GM18505 (cell line): ENCODE data around the gene OAS2.

Experiments used
- ATAC-seq: cut with Tn5 transposase; IDR thresholded peaks from one replicate; pipeline ENCODE4 v1.9.1; 2021; ENCODE audit not compliant: unreplicated experiment
- POLR2A ChIP-seq: IDR thresholded peaks from 4 replicates; pipeline ENCODE4 v1.6.1; 2011; ENCODE audit warnings: borderline replicate concordance; ENCODE audit not compliant: insufficient read depth, insufficient read length; ENCODE audit errors: extremely low read depth

The OAS2 gene, protein sequence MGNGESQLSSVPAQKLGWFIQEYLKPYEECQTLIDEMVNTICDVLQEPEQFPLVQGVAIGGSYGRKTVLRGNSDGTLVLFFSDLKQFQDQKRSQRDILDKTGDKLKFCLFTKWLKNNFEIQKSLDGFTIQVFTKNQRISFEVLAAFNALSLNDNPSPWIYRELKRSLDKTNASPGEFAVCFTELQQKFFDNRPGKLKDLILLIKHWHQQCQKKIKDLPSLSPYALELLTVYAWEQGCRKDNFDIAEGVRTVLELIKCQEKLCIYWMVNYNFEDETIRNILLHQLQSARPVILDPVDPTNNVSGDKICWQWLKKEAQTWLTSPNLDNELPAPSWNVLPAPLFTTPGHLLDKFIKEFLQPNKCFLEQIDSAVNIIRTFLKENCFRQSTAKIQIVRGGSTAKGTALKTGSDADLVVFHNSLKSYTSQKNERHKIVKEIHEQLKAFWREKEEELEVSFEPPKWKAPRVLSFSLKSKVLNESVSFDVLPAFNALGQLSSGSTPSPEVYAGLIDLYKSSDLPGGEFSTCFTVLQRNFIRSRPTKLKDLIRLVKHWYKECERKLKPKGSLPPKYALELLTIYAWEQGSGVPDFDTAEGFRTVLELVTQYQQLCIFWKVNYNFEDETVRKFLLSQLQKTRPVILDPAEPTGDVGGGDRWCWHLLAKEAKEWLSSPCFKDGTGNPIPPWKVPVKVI

DNA sequence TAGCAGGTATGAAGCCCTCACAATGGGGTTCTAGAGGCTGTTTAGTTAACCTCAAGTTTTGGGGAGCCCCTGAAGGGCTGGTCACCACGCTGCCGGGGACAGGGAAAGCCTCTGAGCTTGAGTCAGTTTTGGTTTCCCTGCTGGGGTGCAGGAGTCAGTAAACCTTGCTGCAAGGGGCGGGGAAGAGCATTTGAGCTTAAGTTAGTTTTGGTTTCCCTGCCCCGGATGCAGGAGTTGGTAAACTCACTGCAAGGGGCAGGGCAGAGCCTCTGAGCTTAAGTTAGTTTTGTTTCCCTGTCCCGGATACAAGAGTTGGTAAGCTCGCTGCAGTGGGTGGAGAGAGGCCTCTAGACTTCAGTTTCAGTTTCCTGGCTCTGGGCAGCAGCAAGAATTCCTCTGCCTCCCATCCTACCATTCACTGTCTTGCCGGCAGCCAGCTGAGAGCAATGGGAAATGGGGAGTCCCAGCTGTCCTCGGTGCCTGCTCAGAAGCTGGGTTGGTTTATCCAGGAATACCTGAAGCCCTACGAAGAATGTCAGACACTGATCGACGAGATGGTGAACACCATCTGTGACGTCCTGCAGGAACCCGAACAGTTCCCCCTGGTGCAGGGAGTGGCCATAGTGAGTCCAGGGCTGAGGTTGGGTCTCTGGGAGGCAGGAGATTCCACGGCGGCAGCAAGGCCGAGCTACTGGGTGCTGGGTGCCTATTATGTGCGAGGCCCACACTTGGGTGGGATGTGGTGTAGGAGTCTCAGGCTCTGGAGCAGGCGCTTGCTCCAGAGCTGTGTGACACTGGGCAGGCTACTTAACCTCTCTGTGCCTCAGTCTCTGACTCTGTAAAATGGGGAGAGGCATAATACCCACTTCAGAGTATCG is at the start of gene OAS2:
Gene OAS2 (plus strand): TSS at position 357 of the 878 bp plus-strand sequence. CDS start 90 bp downstream, at position 447.
- ATAC-seq = peak; percentile 81
- peak; percentile 88 for TF ChIP-seq POLR2A

DNA sequence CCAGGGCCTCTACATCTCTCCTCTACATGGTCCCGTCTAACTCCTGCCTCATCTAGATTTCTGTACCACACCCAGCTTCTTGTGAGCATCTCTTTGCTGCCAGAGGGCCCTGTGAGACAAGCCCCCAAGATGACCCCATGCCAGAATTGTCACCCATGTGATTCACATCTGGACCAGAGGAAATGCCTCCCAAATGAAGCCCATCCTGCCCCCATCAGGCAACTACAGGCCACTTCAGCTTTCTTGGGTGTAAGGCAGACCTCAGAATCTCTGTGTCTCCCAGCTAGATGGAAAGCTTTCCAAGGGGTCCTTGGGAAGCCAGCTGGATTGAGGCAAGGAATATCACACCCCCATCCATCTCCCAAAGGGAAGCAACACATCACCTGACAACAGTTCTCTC is 49.3 kb upstream of the OAS2 start:
- no peak for TF ChIP-seq POLR2A
- ATAC-seq = no peak

DNA sequence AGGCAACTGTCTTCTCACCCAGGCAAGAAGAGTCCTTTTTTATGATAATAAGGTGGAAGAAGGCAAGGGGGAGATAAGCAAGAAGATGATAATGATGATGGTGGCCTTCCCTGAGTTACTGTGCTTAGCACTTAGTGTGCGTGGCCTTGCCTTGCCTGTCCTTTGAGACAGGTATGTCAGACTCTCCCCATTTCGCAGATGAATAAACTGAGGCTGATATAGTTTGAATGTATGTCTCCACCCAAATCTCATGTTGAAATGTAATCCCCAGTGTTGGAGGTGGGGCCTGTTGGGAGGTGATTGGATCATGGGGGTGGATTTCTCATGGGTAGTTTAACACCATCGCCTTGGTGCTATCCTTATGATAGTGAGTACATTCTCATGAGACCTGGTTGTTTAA is 48.6 kb upstream of the OAS2 start:
- no peak for TF ChIP-seq POLR2A
- ATAC-seq = no peak

DNA sequence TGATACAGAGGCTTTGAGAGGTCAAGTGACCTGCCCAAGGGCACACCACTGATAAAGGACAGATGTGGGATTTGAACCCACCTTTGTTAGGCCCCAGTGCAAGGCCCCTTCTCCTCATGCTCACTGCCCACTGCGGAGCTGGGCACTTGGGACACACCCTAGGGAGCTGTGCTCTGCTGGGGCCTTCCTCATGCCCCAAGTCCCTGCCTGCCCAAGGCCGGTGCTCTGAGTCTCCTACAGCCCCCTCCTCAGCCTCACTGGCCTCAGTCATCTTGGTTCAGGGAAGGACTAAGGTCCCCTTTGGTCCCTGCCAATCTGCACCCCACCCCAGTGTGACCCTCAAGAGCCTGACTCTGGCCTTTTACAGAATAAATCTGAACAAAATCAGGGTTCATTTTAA is 48.0 kb upstream of the OAS2 start:
- TF ChIP-seq POLR2A = no peak
- ATAC-seq = no peak

DNA sequence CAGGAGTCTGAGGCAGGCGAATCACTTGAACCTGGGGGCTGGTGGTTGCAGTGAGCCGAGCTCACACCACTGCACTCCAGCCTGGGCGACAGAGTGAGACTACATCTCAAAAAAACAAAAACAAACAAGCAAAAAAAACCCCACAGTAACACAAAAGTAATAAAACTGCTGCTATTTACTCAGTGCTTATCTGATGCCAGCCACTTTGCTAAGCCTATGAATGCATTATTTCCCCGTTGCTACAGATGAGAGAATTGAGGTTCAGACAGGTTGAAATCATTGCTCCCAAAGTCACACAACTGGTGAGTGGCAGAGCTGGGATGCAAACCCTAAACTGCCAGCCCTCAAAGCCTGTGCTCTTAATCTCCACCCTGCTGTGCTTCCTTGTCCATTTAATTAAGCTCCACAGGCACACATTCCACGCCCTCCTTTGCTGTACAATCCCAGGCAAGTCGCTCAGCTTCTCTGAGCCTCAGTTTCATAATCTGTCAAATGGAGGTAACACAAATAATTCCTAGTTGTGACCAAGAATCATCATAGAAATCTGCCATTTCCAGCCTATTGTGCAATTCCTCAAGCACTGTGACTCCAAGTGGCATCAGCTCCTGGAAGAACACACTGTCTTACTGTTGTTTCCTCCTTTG is 45.7 kb upstream of the OAS2 start:
- no peak for TF ChIP-seq POLR2A
- ATAC-seq = no peak

DNA sequence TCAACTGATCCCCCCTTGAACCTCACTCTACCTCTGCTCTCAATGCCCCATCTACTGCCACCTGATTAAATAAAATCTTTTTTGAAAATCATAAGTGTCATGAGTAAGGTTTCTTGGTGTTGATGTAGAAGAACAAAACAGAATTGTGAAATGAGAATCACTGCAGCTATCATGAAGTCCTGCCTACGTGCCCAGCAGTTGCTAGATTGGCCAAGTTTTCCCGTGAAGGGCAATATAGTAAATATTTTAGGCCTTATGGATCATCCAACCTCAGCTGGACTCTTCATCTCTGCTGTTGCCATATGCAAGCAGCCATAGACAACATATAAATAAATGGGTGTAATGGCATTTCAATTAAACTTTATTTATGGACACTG is 45.2 kb upstream of the OAS2 start:
- no peak for ATAC-seq
- no peak for TF ChIP-seq POLR2A

DNA sequence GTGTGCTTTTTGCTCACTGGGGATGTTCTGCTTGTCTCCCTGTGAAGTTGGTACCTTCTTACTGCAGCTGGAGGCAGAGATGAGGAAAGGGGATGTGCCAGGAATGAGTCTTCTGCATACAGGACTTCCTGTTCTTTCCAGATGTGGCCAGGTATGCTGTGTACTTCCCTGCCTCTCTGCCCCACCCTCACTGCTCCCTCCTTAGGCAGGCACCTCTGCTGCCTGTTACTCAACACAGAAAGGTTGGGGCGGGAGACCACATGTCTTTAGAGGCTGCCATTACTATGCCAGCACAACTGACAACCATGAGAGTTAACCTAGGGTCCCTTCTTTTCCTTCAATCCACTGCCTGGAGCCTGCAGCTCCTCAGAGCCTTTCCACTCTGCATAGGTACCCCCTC is 42.1 kb upstream of the OAS2 start:
- no peak for ATAC-seq
- no peak for TF ChIP-seq POLR2A

DNA sequence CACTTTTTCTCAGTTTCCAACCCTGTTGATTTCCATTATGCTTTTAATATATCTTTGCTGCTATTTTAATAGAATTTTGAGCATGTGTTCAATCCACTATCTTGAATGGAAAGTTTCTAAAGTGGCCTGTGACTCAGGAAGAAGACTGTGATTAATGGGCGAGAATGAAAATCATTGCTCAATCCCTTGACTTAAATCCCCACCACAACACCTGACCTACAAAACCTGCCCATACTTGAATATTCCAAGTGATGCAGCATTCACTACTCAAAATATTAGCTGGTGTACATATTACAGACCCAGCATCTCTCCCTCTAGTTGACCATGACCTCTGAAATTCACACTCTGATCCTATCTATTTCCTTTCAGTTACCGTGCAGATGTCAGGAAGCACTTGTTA is 41.4 kb upstream of the OAS2 start:
- TF ChIP-seq POLR2A = no peak
- ATAC-seq = no peak

DNA sequence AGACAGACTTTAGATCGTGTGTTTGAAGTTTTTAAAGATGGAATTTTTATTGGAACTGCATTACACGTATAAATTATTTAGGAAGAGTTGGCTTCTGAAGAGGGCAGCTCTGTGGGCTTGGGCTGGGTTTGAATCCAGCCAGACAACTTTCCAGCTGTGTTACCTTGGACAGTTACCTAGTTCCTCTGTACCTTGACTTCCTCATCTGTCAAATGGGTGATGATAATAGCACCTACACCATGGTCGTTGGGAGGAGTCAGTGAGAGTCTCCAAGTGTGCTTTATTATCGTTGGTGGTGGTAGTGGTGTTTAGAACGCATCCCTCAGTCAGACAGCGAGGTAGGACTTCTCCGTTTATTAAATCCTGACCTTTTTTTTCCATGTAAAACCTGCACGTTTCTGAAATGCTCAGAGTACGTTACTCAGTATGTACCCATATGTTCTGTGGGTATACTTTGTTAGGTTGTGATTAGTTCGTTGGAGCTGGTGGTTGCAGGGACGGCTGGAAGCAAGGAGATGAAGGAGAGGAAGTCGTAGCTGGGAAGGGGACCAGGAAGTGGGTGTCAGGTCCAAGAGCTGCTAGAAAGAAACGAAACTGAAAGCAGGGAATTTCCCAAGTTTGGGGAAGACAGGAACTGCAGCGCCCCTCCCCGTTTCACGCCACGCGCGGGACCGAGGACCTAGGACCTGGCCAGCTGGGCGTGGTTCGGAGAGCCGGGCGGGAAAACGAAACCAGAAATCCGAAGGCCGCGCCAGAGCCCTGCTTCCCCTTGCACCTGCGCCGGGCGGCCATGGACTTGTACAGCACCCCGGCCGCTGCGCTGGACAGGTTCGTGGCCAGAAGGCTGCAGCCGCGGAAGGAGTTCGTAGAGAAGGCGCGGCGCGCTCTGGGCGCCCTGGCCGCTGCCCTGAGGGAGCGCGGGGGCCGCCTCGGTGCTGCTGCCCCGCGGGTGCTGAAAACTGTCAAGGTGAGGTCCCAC is 40.3 kb upstream of the OAS2 start, which contains the start of gene OAS3:
Gene OAS3 (plus strand): TSS at position 734 of the 979 bp plus-strand sequence. CDS start 57 bp downstream, at position 791.
- ATAC-seq = no peak
- peak; percentile 49 for TF ChIP-seq POLR2A

DNA sequence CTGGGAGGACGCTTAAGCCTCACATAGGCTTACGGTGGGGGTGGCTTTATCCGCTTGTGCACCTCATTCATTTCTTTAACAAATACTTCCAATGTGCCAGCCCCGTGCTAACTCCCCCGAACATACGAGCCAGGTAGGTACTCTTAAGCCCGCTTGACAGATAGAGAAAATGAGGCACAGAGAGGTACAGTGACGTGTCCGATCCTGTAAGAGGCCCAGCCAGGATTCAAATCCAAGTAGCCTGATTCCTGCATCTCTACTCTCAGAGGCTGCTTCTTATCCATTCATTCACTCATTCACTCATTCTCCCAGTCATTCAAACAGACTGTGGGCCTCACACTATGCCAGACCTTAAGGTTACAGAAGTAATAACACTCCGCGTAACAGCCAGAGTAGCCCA is 39.6 kb upstream of the OAS2 start:
- no peak for ATAC-seq
- no peak for TF ChIP-seq POLR2A

DNA sequence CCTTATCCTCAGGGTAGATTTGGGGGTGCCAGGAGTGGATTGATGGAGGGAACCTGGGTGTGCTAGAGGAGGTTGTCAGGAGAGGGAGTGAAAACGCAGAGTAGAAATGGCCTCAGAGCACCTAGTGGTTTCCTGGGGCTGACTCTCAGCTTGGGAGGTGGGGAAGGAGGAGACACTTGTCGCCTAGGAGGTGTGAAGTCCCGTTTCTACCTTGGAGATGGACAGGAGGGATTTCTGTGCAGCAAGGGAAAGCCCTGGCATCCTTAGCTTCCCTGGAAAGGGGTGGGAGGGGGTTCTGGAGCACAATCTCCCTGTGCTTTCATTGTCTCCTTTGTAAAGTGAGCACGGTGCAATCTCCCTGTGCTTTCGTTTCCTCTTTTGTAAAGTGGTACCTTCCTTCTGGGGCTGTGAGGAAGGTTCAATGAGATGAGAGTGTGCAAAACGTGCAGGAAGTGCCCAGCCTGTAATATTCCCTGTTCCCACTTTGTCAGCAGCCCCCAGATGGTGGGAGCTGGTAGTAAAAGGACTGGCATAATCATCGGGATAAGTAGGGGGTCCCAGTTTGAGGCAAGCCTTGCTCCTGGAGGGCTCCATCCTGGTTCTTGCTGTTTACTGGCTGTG is 38.4 kb upstream of the OAS2 start:
- no peak for ATAC-seq
- TF ChIP-seq POLR2A = no peak
